Activated CD8-positive, alpha-beta memory T cell treated with anti-CD3 and anti-CD28 coated beads for 24 hours (primary cell): ENCODE results near the gene HOXD9.

Experiments
- DNase-seq: peaks from one replicate; pipeline ENCODE4 v3.0.0-alpha.2; 2020

The HOXD9 gene

DNA sequence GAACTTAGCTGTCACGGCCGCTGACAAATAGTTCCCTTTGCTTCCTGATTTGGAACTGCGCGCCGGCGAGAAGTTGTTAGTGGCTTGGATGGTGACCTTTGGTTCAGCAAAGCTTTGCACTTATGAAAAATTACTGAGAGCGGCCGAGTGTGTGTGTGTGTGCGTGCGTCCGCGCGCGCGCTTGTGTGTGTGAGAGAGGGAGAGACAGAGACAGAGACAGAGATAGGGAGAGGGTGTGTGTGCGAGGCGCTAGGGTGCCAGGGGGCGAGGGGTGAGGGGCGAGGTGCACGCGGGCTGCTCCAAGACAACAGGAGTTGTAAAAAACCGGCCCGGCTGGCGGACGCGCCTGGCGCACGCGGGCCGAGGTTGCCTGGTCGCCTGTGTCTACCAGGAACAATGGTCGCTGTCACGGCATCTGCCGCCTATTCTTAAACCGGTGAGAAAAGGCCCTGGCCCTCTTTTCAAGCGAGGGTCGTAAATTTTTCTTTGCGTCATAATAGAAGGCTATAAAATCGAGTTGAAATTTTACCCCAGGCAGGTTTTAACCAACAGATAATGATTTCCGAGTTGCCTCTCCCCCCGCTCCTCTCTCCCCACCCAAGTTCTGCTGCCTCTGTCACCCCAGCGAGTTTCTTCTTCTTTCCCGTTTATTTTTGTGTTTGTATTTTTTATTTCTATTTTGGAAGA, 35.1 kb downstream of the HOXD9 start:
- DNase-seq: no peak

DNA sequence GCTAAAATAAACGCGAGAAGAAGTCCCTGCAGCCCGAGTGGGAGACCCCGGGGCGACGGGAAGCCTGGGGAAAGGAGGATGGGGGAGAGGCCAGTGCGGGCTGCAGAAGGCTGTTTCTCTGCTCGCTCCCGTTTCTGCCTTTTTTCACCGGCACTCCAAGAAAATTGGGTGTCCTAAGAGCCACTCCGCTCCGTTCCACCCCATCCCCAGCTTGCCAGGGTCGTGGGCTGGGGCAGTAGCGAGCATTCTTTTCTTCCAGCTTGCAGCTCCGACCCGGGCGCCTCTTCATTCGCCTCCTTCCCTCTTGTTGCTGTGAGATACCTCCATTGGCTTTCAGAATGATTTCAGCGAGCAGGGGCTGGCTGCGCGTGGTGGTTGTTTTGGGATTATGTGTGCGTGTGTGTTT, 35.7 kb downstream of the HOXD9 start:
- no peak for DNase-seq

DNA sequence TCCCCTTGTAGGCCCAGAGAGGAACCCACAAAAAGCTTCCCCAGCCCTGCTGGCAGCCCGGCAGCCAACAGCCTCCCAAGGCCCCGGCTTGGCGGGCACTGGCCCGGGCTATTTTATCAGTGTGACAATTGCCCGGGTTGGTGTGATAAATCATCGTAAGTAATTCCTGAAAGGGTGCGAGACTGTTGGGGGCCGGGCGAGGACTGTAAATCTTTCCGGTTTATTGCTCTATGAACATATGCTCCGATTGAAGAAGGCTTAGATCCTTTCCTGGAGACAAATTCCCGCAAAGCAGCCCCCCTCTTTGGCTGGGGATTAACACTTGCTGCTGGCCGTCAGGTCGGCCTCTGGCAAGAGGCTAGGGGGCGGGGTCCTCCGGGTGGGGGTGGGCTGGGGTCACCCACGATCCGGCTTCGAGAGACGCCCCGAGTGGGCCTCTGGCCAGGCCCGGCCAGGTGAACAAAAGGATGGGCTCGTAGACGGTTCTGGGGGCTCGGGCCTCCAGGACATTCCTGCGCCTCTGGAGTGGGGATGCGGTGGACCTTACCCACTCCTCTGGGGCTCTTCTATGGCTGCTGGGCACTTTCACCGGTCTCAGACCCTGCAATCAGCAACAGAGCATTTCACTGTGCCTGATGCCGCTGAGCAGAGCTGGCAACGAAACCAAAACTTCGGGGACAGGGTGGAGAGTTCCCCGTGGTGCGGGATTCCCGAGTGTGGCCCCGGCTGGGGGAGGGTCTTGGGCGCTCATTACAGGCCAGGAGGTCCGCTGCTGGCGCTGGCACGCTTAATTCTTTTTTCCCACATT, 36.5 kb downstream of the HOXD9 start:
- DNase-seq: no peak

- no peak for DNase-seq
Measured at GRCh38 chr2:176159663-176160250, 37.2 kb downstream of the HOXD9 start.

DNA sequence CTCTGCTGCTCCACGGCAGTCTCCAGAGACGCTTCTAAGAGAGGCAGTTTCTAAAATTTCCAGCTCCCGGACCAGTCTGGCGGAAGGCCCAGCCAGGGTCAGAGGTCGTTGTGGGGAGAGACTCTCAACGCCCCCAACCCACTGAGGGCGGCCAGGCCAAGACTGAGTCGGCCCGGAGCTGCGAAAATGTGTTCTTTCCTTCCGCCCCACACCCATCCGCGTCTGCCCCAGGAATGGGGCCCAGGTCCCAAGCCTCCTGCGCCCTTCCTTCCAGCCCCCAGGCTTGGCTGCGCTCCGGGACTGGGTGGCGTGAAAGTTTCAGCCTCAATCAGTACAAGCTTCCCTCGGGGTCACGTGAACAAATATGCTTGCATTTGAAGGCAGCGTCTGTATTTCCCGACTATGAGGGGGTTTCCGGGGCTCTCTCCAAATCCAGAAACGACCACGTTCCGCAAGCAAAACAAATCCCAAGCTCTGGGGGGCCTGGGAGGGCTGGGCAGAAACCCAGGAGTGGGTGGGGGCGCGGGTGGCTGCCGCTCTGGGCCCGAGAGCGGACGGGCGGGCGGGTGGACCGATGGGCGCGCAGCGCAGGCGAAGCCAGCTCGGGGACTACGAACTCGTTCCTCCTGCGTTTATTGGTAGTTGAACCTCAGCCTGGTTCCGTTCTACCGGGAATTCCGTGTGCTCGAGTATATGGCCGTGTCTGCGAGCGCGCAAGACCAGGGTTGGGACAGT, 37.9 kb downstream of the HOXD9 start:
- DNase-seq: no peak

GRCh38 chr2:176160986-176161824, 38.7 kb downstream of the HOXD9 start:
- no peak for DNase-seq

- DNase-seq: no peak
Measured at GRCh38 chr2:176161825-176162626, 39.5 kb downstream of the HOXD9 start.

DNA sequence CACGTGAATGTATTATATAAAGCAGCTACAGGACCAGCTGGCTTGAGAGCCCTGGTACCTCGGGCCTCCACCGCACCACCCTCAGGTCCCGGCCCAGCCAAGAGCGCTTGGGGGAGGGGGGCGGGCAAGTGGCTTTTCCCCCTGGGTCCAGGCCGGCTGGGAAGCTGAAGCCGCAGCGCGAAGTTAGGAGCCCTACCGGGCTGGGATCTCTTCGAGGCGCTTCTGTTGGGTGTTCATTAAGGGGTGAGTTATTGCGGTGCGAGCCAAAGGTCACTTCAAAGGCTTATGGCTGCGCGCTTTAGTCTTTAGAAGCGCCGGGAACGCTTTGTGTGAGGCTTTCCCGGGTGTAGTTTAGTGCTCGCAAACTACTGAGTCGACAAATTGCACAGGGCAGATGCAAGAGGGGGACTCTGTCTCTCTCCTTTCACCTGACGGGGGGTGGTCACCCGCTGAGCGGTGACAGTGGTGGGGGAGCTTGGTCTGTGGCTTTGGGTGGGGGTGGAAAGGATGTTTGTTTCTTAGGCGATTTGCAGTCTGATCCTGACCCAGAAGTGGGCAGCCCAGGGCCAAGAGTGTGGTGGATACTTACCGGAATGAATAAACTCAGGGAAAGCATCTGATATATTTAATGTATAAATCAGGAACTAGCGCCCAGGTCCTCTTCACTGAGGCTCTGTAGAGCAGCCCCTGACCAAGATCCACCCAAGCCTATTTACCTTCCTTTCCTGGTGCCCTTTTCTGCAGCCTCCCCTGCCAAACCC, 40.6 kb downstream of the HOXD9 start:
- DNase-seq: no peak

GRCh38 chr2:176163672-176164056, 41.1 kb downstream of the HOXD9 start:
- DNase-seq: no peak

DNA sequence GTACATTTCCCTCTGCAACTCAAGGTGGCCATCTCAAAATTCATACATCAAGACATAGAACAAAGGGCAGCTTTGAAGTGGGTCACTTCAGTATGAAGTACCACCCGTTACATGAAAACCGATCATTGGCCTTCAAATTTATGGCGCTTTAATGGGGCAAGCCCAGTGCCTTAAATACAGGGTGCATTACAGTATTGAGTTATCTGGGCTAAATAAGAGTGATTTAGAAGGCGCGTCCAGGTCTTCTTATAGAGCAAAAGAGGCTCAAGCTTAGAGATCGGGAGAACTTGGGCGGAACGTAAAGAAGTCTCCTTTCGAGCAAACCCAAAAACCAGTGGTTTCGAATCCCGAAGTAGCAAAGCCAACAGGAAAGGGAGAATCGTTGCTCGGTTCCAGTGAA, 41.7 kb downstream of the HOXD9 start:
- DNase-seq: no peak

DNA sequence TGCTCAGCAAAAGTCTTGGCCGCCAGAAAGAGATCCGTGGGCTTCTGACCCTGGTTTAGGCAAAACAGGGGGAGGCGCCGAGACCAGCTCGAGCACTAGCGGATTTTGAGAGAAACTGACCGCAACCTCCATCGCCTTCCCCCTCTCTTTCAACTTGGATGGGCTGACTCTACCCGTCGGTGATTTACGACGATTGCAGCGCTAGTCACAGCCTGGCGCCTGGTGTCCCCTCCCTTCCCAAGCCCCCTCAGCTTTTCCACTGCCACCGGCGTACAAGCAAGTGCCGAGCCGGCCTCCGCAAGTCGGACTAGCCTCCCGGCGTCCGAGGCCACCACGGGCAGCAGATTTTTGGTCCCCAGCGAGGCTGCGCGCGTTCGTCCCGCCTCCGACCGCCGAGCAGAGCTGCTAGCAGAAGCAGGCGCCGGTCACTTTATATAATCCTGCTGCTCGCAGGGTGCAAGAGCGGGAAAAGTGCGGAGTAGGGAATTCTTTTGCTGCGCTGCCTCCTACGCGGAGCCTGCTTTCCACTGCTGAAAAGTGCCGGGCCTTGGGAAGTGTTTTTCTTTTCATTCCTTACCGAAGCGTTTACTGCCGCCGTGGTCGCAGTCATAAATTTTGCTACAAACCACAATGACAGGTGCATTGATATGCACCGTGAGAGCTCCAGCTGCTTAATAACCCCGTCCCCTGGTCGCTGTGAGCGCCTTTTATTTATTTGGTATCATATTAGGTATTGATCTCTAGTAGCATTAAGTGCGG, 42.3 kb downstream of the HOXD9 start:
- DNase-seq: no peak

DNA sequence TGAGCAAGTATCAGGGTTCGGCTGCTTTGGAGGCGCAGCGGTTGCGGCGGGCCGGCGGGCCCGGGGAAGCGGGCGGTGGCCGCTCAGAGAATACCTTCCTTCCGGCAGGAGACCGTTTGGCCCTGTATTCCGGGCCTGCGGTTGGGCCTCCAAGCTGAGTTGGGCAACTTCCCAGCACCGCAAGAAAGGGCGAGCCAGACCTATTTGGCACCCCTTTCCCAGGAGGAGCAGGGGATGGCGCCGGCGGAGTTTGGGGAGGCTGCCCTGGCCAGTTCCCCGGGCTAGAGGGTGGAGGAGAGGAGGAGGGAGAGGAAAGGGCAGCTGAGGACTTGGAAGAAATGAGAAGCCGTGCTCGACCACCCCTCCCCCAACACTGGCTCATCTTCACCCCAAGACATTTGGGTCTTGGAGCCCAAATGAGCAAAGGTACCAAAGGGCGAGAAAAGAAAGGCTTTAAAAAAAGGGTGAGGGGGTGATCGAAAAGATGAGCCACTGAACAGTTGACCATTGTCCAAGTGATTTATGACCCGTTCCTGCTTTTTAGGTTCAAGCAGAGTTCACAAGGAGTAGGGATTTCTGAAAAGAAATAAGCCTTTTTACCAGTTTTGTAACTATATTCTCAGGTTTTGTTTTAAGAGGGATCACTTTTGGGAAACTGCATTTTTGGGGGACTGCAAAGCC, 43.0 kb downstream of the HOXD9 start:
- no peak for DNase-seq

GRCh38 chr2:176166272-176166671, 43.8 kb downstream of the HOXD9 start:
- DNase-seq: no peak

DNA sequence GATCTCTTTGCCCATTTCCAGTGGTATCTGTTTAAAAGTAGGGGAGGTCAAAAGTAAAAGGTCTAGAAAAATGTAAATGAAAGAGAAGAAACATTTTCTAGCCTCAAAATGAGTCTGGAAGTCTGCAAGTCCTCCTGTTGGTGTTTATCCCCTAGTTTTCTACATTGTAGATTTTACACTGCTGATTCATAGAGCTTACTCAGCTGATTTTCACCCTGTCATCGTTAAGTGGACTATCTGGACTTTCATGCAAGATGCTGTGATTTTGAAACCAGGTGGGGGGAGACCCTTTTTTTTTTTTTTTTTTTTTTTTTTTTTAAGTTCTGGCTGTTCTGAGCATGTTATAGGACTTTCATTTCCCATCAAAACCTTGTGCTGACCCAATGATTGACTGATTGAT, 44.9 kb downstream of the HOXD9 start:
- DNase-seq: no peak

GRCh38 chr2:176169181-176169580, 46.7 kb downstream of the HOXD9 start:
- DNase-seq: no peak

GRCh38 chr2:176169711-176170110, 47.2 kb downstream of the HOXD9 start:
- no peak for DNase-seq

GRCh38 chr2:176170602-176171305, 48.2 kb downstream of the HOXD9 start:
- no peak for DNase-seq

GRCh38 chr2:176171351-176172006, 49.0 kb downstream of the HOXD9 start:
- no peak for DNase-seq
